Measurements from ENCODE around the gene UBE2V1.

DNA sequence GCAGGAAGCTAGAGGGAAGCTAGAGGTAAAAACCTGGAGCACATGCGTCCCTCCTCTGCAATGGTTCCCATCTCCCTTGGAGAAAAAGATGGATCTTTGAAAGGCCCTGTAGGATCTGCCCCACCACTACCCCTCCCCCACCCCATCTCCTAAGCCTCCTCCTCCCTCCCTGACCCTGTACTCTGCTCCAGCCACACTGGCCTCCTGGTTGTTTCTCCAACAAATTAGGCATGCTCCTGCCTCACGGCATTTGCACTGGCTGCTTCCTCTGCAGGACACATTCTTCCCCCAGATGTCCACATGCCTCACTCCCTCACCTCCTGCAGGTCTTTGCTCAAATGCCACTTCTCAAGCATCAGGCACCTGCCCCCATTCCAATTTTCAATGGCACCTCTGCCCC lies 45.5 kb downstream of the UBE2V1 start:
- TF ChIP-seq, protein P1, sequence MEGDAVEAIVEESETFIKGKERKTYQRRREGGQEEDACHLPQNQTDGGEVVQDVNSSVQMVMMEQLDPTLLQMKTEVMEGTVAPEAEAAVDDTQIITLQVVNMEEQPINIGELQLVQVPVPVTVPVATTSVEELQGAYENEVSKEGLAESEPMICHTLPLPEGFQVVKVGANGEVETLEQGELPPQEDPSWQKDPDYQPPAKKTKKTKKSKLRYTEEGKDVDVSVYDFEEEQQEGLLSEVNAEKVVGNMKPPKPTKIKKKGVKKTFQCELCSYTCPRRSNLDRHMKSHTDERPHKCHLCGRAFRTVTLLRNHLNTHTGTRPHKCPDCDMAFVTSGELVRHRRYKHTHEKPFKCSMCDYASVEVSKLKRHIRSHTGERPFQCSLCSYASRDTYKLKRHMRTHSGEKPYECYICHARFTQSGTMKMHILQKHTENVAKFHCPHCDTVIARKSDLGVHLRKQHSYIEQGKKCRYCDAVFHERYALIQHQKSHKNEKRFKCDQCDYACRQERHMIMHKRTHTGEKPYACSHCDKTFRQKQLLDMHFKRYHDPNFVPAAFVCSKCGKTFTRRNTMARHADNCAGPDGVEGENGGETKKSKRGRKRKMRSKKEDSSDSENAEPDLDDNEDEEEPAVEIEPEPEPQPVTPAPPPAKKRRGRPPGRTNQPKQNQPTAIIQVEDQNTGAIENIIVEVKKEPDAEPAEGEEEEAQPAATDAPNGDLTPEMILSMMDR (IDR thresholded peaks at IDR 0.05; ENCODE audit: poor library complexity) = no peak
- TF ChIP-seq EZH2phosphoT487 (IDR thresholded peaks at IDR 0.05; ENCODE audit: low read depth, severe bottlenecking, unreplicated experiment) = no peak
